Articular chondrocyte of knee joint (primary cell): ENCODE data around the gene MCF2. TPM values are rescaled to one million over a fixed set of nuclear protein-coding genes. Genes with fewer than 3 reads are reported as not detected.

Source experiments
- small RNA-seq: library from RNA; depleted of rRNA; stranded (forward); fragments of <200 nt; gene quantifications from one replicate; pipeline ENCODE3, GENCODE V24; 2012
- total RNA-seq: library from RNA; depleted of rRNA; stranded (reverse); fragments of >200 nt; gene quantifications from 2 replicates; pipeline ENCODE4 v1.2.3, GENCODE V29; 2012

MCF2 gene, protein sequence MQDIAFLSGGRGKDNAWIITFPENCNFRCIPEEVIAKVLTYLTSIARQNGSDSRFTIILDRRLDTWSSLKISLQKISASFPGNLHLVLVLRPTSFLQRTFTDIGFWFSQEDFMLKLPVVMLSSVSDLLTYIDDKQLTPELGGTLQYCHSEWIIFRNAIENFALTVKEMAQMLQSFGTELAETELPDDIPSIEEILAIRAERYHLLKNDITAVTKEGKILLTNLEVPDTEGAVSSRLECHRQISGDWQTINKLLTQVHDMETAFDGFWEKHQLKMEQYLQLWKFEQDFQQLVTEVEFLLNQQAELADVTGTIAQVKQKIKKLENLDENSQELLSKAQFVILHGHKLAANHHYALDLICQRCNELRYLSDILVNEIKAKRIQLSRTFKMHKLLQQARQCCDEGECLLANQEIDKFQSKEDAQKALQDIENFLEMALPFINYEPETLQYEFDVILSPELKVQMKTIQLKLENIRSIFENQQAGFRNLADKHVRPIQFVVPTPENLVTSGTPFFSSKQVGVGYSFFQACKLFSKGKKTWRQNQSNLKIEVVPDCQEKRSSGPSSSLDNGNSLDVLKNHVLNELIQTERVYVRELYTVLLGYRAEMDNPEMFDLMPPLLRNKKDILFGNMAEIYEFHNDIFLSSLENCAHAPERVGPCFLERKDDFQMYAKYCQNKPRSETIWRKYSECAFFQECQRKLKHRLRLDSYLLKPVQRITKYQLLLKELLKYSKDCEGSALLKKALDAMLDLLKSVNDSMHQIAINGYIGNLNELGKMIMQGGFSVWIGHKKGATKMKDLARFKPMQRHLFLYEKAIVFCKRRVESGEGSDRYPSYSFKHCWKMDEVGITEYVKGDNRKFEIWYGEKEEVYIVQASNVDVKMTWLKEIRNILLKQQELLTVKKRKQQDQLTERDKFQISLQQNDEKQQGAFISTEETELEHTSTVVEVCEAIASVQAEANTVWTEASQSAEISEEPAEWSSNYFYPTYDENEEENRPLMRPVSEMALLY
- 0.13 and 0.43 TPM in 2 replicates for total RNA-seq

DNA sequence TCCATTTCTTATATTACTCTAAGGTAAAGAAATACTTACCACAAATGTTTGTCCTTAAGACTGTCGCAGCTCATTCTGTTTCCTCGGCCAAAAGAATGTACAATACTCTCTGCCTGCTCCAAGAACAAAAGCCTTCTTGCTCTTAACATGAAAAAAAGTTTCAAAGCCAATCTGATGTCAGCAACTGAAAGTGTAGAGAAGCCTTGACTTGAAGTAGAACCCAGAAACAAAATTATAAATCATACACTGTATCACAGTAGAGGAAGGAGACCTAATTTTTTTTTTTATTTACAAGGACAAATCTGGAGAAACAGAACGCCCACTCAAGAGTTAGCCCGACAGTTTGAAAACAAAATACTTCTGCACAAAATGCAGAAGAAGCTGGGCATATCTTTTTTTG lies at the start of gene MCF2:
Gene MCF2 (minus strand): TSS at position 101 of the 400 bp plus-strand sequence. CDS start 56,423 bp downstream, outside the sequence.

Small RNA genes lying within 50 kb of the gene (small RNA-seq; reads per million reads assigned to genes)
- not detected for gene RF01210

Other genes with a start within 250 kb of the MCF2 start
- not detected in 2 replicates for gene F9, start 177.4 kb downstream of the MCF2 start, total RNA-seq
- gene ATP11C, start 224.9 kb upstream of the MCF2 start, total RNA-seq, result 58.6 and 77.5 TPM in 2 replicates